Activated T-cell treated with anti-CD3 and anti-CD28 coated beads, Interleukin-2, amount 50 U/mL, for 24 hours (primary cell): ENCODE results near the gene DCC.

Experiments
- DNase-seq: peaks from one replicate; pipeline ENCODE4 v3.0.0-alpha.2; 2020
- H3K27ac Mint-ChIP-seq: 2 replicates; pipeline ENCODE4 v1.8.0; 2020; ENCODE audit warnings: mild to moderate bottlenecking, mixed read lengths
- H3K27me3 Mint-ChIP-seq: 2 replicates; pipeline ENCODE4 v1.8.0; 2020; ENCODE audit warnings: mixed read lengths
- H3K36me3 Mint-ChIP-seq: 2 replicates; pipeline ENCODE4 v1.8.0; 2020; ENCODE audit warnings: low read depth, mixed read lengths
- H3K4me1 Mint-ChIP-seq: 2 replicates; pipeline ENCODE4 v1.8.0; 2020; ENCODE audit warnings: low read depth, mixed read lengths
- H3K4me3 Mint-ChIP-seq: 2 replicates; pipeline ENCODE4 v1.8.0; 2020; ENCODE audit warnings: mild to moderate bottlenecking, moderate library complexity, mixed read lengths
- H3K9me3 Mint-ChIP-seq: 2 replicates; pipeline ENCODE4 v1.8.0; 2020; ENCODE audit warnings: mixed read lengths

The DCC gene

GRCh38 chr18:52339891-52340371, at the start of gene DCC:
DCC (plus strand) TSS chr18:52340197; CDS start chr18:52340788, 591 bp downstream.
- H3K36me3 Mint-ChIP-seq: no peaks in the 10 kb centered on the region
- peaks cover 7% of the 10 kb centered on the region for H3K9me3 Mint-ChIP-seq
- no peaks in the 10 kb centered on the region for H3K4me1 Mint-ChIP-seq
- no peak within 1 kb of the TSS for H3K27ac Mint-ChIP-seq
- no peak for DNase-seq
- no peak within 1 kb of the TSS for H3K4me3 Mint-ChIP-seq
- H3K27me3 Mint-ChIP-seq: peaks cover 44% of the 10 kb centered on the region

- no peaks in the 10 kb centered on the region for H3K36me3 Mint-ChIP-seq
- no peak overlapping the region for H3K4me3 Mint-ChIP-seq
- DNase-seq: no peak
- H3K9me3 Mint-ChIP-seq: peaks cover 5% of the 10 kb centered on the region
- no peaks in the 10 kb centered on the region for H3K4me1 Mint-ChIP-seq
- H3K27me3 Mint-ChIP-seq: no peaks in the 10 kb centered on the region
- H3K27ac Mint-ChIP-seq: no peak overlapping the region
Measured at GRCh38 chr18:52310651-52311050, 29.3 kb upstream of the DCC start.

GRCh38 chr18:52311331-52311730, 28.7 kb upstream of the DCC start:
- peaks cover 5% of the 10 kb centered on the region for H3K9me3 Mint-ChIP-seq
- H3K36me3 Mint-ChIP-seq: no peaks in the 10 kb centered on the region
- no peak overlapping the region for H3K27ac Mint-ChIP-seq
- no peak for DNase-seq
- no peaks in the 10 kb centered on the region for H3K4me1 Mint-ChIP-seq
- H3K4me3 Mint-ChIP-seq: no peak overlapping the region
- H3K27me3 Mint-ChIP-seq: no peaks in the 10 kb centered on the region

GRCh38 chr18:52312346-52312745, 27.7 kb upstream of the DCC start:
- peaks cover 5% of the 10 kb centered on the region for H3K9me3 Mint-ChIP-seq
- no peaks in the 10 kb centered on the region for H3K4me1 Mint-ChIP-seq
- no peak overlapping the region for H3K27ac Mint-ChIP-seq
- no peaks in the 10 kb centered on the region for H3K27me3 Mint-ChIP-seq
- H3K36me3 Mint-ChIP-seq: no peaks in the 10 kb centered on the region
- H3K4me3 Mint-ChIP-seq: no peak overlapping the region
- DNase-seq: no peak

- no peak for DNase-seq
- Mint-ChIP-seq H3K9me3 (peaks cover 5% of the 10 kb centered on the region), H3K36me3 (no peaks in the 10 kb centered on the region), H3K27ac (no peak overlapping the region), H3K27me3 (no peaks in the 10 kb centered on the region), H3K4me1 (no peaks in the 10 kb centered on the region), H3K4me3 (no peak overlapping the region)
Measured at GRCh38 chr18:52313213-52313612, 26.8 kb upstream of the DCC start.

- Mint-ChIP-seq H3K27ac (no peak overlapping the region), H3K9me3 (peaks cover 5% of the 10 kb centered on the region), H3K4me1 (no peaks in the 10 kb centered on the region), H3K36me3 (no peaks in the 10 kb centered on the region), H3K4me3 (no peak overlapping the region), H3K27me3 (no peaks in the 10 kb centered on the region)
- no peak for DNase-seq
Measured at GRCh38 chr18:52319424-52319983, 20.5 kb upstream of the DCC start.

GRCh38 chr18:52322307-52322706, 17.7 kb upstream of the DCC start:
- H3K9me3 Mint-ChIP-seq: no peaks in the 10 kb centered on the region
- DNase-seq: no peak
- no peaks in the 10 kb centered on the region for H3K4me1 Mint-ChIP-seq
- H3K27me3 Mint-ChIP-seq: no peaks in the 10 kb centered on the region
- no peak overlapping the region for H3K27ac Mint-ChIP-seq
- no peaks in the 10 kb centered on the region for H3K36me3 Mint-ChIP-seq
- no peak overlapping the region for H3K4me3 Mint-ChIP-seq

- DNase-seq: no peak
- H3K27me3 Mint-ChIP-seq: no peaks in the 10 kb centered on the region
- H3K4me1 Mint-ChIP-seq: no peaks in the 10 kb centered on the region
- H3K9me3 Mint-ChIP-seq: no peaks in the 10 kb centered on the region
- H3K4me3 Mint-ChIP-seq: no peak overlapping the region
- H3K27ac Mint-ChIP-seq: no peak overlapping the region
- no peaks in the 10 kb centered on the region for H3K36me3 Mint-ChIP-seq
Measured at GRCh38 chr18:52323802-52324201, 16.2 kb upstream of the DCC start.

- H3K9me3 Mint-ChIP-seq: no peaks in the 10 kb centered on the region
- no peak for DNase-seq
- H3K36me3 Mint-ChIP-seq: no peaks in the 10 kb centered on the region
- no peak overlapping the region for H3K4me3 Mint-ChIP-seq
- no peaks in the 10 kb centered on the region for H3K4me1 Mint-ChIP-seq
- H3K27me3 Mint-ChIP-seq: no peaks in the 10 kb centered on the region
- no peak overlapping the region for H3K27ac Mint-ChIP-seq
Measured at GRCh38 chr18:52325997-52326396, 14.0 kb upstream of the DCC start.

- H3K4me3 Mint-ChIP-seq: no peak overlapping the region
- no peaks in the 10 kb centered on the region for H3K36me3 Mint-ChIP-seq
- peaks cover 12% of the 10 kb centered on the region for H3K27me3 Mint-ChIP-seq
- DNase-seq: no peak
- no peak overlapping the region for H3K27ac Mint-ChIP-seq
- no peaks in the 10 kb centered on the region for H3K4me1 Mint-ChIP-seq
- H3K9me3 Mint-ChIP-seq: peaks cover 5% of the 10 kb centered on the region
Measured at GRCh38 chr18:52333860-52334259, 6.1 kb upstream of the DCC start.

- Mint-ChIP-seq H3K36me3 (no peaks in the 10 kb centered on the region), H3K27ac (no peak overlapping the region), H3K4me1 (no peaks in the 10 kb centered on the region), H3K27me3 (peaks cover 16% of the 10 kb centered on the region), H3K4me3 (no peak overlapping the region), H3K9me3 (peaks cover 5% of the 10 kb centered on the region)
- DNase-seq: no peak
Measured at GRCh38 chr18:52334307-52334706, 5.7 kb upstream of the DCC start.

- DNase-seq: no peak
- no peak overlapping the region for H3K27ac Mint-ChIP-seq
- H3K4me3 Mint-ChIP-seq: no peak overlapping the region
- H3K9me3 Mint-ChIP-seq: peaks cover 5% of the 10 kb centered on the region
- H3K36me3 Mint-ChIP-seq: no peaks in the 10 kb centered on the region
- H3K27me3 Mint-ChIP-seq: peaks cover 22% of the 10 kb centered on the region
- H3K4me1 Mint-ChIP-seq: no peaks in the 10 kb centered on the region
Measured at GRCh38 chr18:52334896-52335295, 5.1 kb upstream of the DCC start.

GRCh38 chr18:52337276-52337675, 2.7 kb upstream of the DCC start:
- Mint-ChIP-seq H3K4me3 (no peak overlapping the region), H3K36me3 (no peaks in the 10 kb centered on the region), H3K9me3 (peaks cover 7% of the 10 kb centered on the region), H3K27ac (no peak overlapping the region), H3K4me1 (no peaks in the 10 kb centered on the region), H3K27me3 (peaks cover 44% of the 10 kb centered on the region)
- DNase-seq: no peak

GRCh38 chr18:52340406-52341102, 557 bp downstream of the DCC start:
- Mint-ChIP-seq H3K4me3 (no peak overlapping the region), H3K27ac (no peak overlapping the region), H3K9me3 (peaks cover 7% of the 10 kb centered on the region), H3K36me3 (no peaks in the 10 kb centered on the region), H3K27me3 (peaks cover 44% of the 10 kb centered on the region), H3K4me1 (no peaks in the 10 kb centered on the region)
- no peak for DNase-seq

GRCh38 chr18:52341103-52341432, 1.1 kb downstream of the DCC start:
- no peaks in the 10 kb centered on the region for H3K4me1 Mint-ChIP-seq
- H3K4me3 Mint-ChIP-seq: no peak overlapping the region
- H3K27ac Mint-ChIP-seq: no peak overlapping the region
- peaks cover 44% of the 10 kb centered on the region for H3K27me3 Mint-ChIP-seq
- DNase-seq: no peak
- peaks cover 7% of the 10 kb centered on the region for H3K9me3 Mint-ChIP-seq
- no peaks in the 10 kb centered on the region for H3K36me3 Mint-ChIP-seq
